HCT116 (cell line): ENCODE results near the gene P2RX6. TPM values are rescaled to one million over a fixed set of nuclear protein-coding genes. Genes with fewer than 3 reads are reported as not detected.

Source experiments
- ATAC-seq: fragments of 200-7000 bp; cut with Tn5 transposase; 2 replicates; pipeline ENCODE4 v1.9.1; 2020; ENCODE audit warnings: mild to moderate bottlenecking, moderate library complexity
- BruUV-seq: library from RNA; stranded (reverse); fragments of 400-500 nt; replicated peaks from 2 replicates; lab custom pipeline; 2021; lab: Mats Ljungman, UMichigan
- CTCF ChIA-PET: fragments of 300-600 bp; sonication (Branson Sonifier 250); formaldehyde crosslinking; loops from one replicate; lab custom pipeline; 2021; ENCODE audit warnings: antibody characterized with exemption; lab: Charles Lee
- POLR2A ChIA-PET: fragments of 300-600, 350-600 bp; sonication (Branson Sonifier 250); formaldehyde crosslinking; loops from one replicate; lab custom pipeline; 2021; ENCODE audit warnings: antibody characterized with exemption; lab: Charles Lee
- RAD21 ChIA-PET, 2 experiments: fragments of 300-600 bp; sonication (Branson Sonifier 250); formaldehyde crosslinking; loops; one replicate each; lab custom pipeline; 2023; ENCODE audit warnings: low total read pairs in 2 of 2; ENCODE audit not compliant: uncharacterized antibody in 2 of 2, unreplicated experiment in 2 of 2, low non-redundant PET in 1 of 2; lab: Charles Lee
- DNase-seq: peaks from one replicate; pipeline ENCODE4 v3.0.0-alpha.2; 2010; ENCODE audit warnings: low read depth, low spot score
- H2AFZ ChIP-seq: fragments of 200-600 bp; shearing (Covaris generic), sonication (generic); 2 replicates; pipeline ENCODE4 v1.6.1; 2017; ENCODE audit warnings: low read depth, mixed run types, mixed read lengths, antibody characterized with exemption, low read length; ENCODE audit not compliant: poor library complexity, severe bottlenecking
- H3K27ac ChIP-seq: 2 replicates; pipeline ENCODE4 v1.5.1; 2012; ENCODE audit warnings: low read depth, low read length
- H3K27me3 ChIP-seq: fragments of 200-600 bp; sonication (generic); 2 replicates; pipeline ENCODE4 v1.6.1; 2016; ENCODE audit warnings: mixed run types, low read length, mixed read lengths; ENCODE audit not compliant: insufficient read depth
- H3K36me3 ChIP-seq, 2 experiments: fragments of 200-500 bp in 1 of 2; fragments of 200-600 bp in 1 of 2; sonication (Bioruptor generic) in 1 of 2; sonication (generic) in 1 of 2; 2 replicates each; pipeline versions ENCODE4 v1.5.1 to v1.6.1; 2014 to 2016; ENCODE audit warnings: low read length in 2 of 2, inconsistent platforms in 1 of 2, mixed read lengths in 1 of 2, mixed run types in 1 of 2; ENCODE audit not compliant: insufficient read depth in 2 of 2, control insufficient read depth in 1 of 2
- H3K4me1 ChIP-seq, 2 experiments: fragments of 200-600 bp in 1 of 2; sonication (generic) in 1 of 2; 2 replicates each; pipeline versions ENCODE4 v1.5.1 to v1.6.1; 2012 to 2017; ENCODE audit warnings: low read length in 2 of 2, inconsistent platforms in 1 of 2, mild to moderate bottlenecking in 1 of 2, mixed read lengths in 1 of 2, mixed run types in 1 of 2, moderate library complexity in 1 of 2; ENCODE audit not compliant: insufficient read depth in 2 of 2, control insufficient read depth in 1 of 2
- H3K4me2 ChIP-seq: fragments of 200-600 bp; sonication (generic); 2 replicates; pipeline ENCODE4 v1.6.1; 2017; ENCODE audit warnings: mixed run types, low read length, mixed read lengths
- H3K4me3 ChIP-seq, 2 experiments: fragments of 200-600 bp in 1 of 2; sonication (generic) in 1 of 2; replicated peaks in 1 of 2; 2 replicates each; pipeline ENCODE4 v1.5.1; 2011 to 2016; ENCODE audit warnings: low read length in 2 of 2, control low read depth in 1 of 2, low read depth in 1 of 2, mild to moderate bottlenecking in 1 of 2, mixed read lengths in 1 of 2, mixed run types in 1 of 2
- H3K79me2 ChIP-seq: fragments of 200-600 bp; sonication (generic); 2 replicates; pipeline ENCODE4 v1.6.1; 2017; ENCODE audit warnings: mild to moderate bottlenecking, mixed run types, low read length, moderate library complexity, mixed read lengths; ENCODE audit not compliant: insufficient read depth
- H3K9ac ChIP-seq: fragments of 200-600 bp; sonication (generic); 2 replicates; pipeline ENCODE4 v1.6.1; 2016; ENCODE audit warnings: low read length, mixed read lengths
- H3K9me2 ChIP-seq: fragments of 200-600 bp; sonication (generic), shearing (Covaris generic); 2 replicates; pipeline ENCODE4 v1.6.1; 2017; ENCODE audit warnings: mixed run types, mild to moderate bottlenecking, moderate library complexity; ENCODE audit not compliant: insufficient read depth
- H3K9me3 ChIP-seq, 2 experiments: fragments of 200-500 bp in 1 of 2; fragments of 200-600 bp in 1 of 2; sonication (Bioruptor generic) in 1 of 2; sonication (generic) in 1 of 2; 2 replicates each; pipeline ENCODE4 v1.6.1; 2014 to 2017; ENCODE audit warnings: low read length in 2 of 2, mixed read lengths in 2 of 2, inconsistent platforms in 1 of 2, low read depth in 1 of 2, mild to moderate bottlenecking in 1 of 2, mixed run types in 1 of 2, moderate library complexity in 1 of 2; ENCODE audit not compliant: control insufficient read depth in 1 of 2, insufficient read depth in 1 of 2
- H4K20me1 ChIP-seq: fragments of 200-600 bp; sonication (generic), shearing (Covaris generic); 2 replicates; pipeline ENCODE4 v1.6.1; 2017; ENCODE audit warnings: mixed run types, mild to moderate bottlenecking, moderate library complexity; ENCODE audit not compliant: insufficient read depth
- CBX3 ChIP-seq: IDR thresholded peaks from 2 replicates; pipeline ENCODE4 v1.6.1; 2012; ENCODE audit warnings: low read depth
- ELF1 ChIP-seq: IDR thresholded peaks from 2 replicates; pipeline ENCODE4 v1.6.1; 2012; ENCODE audit warnings: low read depth, borderline replicate concordance
- EZH2 ChIP-seq: fragments of 200-600 bp; sonication (generic); IDR thresholded peaks from 2 replicates; pipeline ENCODE4 v1.6.1; 2017; ENCODE audit warnings: antibody characterized with exemption, mixed run types
- JUND ChIP-seq: IDR thresholded peaks from 2 replicates; pipeline ENCODE4 v1.6.1; 2012
- MAX ChIP-seq: IDR thresholded peaks from 2 replicates; pipeline ENCODE4 v1.6.1; 2012
- POLR2A ChIP-seq: IDR thresholded peaks from 2 replicates; pipeline ENCODE4 v1.7.0; 2011; ENCODE audit warnings: borderline replicate concordance; ENCODE audit not compliant: insufficient read depth, insufficient read length; ENCODE audit errors: extremely low read depth
- SP1 ChIP-seq: IDR thresholded peaks from 2 replicates; pipeline ENCODE4 v1.6.1; 2012; ENCODE audit warnings: low read depth
- TCF7L2 ChIP-seq: IDR thresholded peaks from 2 replicates; pipeline ENCODE4 v1.7.0; 2011; ENCODE audit warnings: borderline replicate concordance, inconsistent platforms; ENCODE audit not compliant: insufficient read depth, insufficient read length; ENCODE audit errors: extremely low read depth
- YY1 ChIP-seq: IDR thresholded peaks from 2 replicates; pipeline ENCODE4 v1.6.1; 2011; ENCODE audit warnings: low read length, low read depth, moderate library complexity, mild to moderate bottlenecking; ENCODE audit not compliant: insufficient replicate concordance; ENCODE audit errors: extremely low read depth
- intact Hi-C: fragments of 100-400 bp; cut with micrococcal nuclease; formaldehyde crosslinking; loops from 2 replicates; pipeline ENCODE4 v1.10.0; 2022
- total RNA-seq: library from RNA; stranded (reverse); gene quantifications from one replicate; pipeline ENCODE4 v1.2.1, GENCODE V29; 2021; ENCODE audit not compliant: unreplicated experiment
- TF ChIP-seq, protein P1 (sequence below): IDR thresholded peaks from 2 replicates; pipeline ENCODE4 v1.6.1; 2012
- TF ChIP-seq, protein P2 (sequence below): IDR thresholded peaks from 2 replicates; pipeline ENCODE4 v1.6.1; 2011; ENCODE audit warnings: mild to moderate bottlenecking, low read length, moderate library complexity; ENCODE audit not compliant: insufficient replicate concordance; ENCODE audit errors: extremely low read depth

The P2RX6 gene
- total RNA-seq, 1 experiment from 2014 or later: 0.20 TPM

GRCh38 chr22:20980523-20980922 is 34.4 kb upstream of the P2RX6 start:
- peaks cover 0 to 4% of the 10 kb centered on the region in 2 experiments; a peak in 1 of 4 replicates for H3K36me3 ChIP-seq
- H3K4me2 ChIP-seq: peak overlapping the region; percentile 99
- intact Hi-C loops: loop anchor here (5.0 kb wide), 1 partner anchor 178 kb away; no protein-coding TSS in a partner anchor
- ATAC-seq (no peak), DNase-seq (no peak)
- H3K27ac ChIP-seq: peak overlapping the region; percentile 80; the same call in 1 of the 2 replicates
- H2AFZ ChIP-seq: no peak overlapping the region
- H3K27me3 ChIP-seq: no peaks in the 10 kb centered on the region
- RAD21 ChIA-PET: no interaction called here
- H3K4me3 ChIP-seq: no peak overlapping the region
- TF ChIP-seq POLR2A (no peak), JUND (no peak), YY1 (no peak), SP1 (no peak), ELF1 (no peak), MAX (no peak), EZH2 (no peak), TCF7L2 (no peak), CBX3 (no peak)
- TF ChIP-seq, protein P1, sequence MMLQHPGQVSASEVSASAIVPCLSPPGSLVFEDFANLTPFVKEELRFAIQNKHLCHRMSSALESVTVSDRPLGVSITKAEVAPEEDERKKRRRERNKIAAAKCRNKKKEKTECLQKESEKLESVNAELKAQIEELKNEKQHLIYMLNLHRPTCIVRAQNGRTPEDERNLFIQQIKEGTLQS: no peak
- TF ChIP-seq, protein P2, sequence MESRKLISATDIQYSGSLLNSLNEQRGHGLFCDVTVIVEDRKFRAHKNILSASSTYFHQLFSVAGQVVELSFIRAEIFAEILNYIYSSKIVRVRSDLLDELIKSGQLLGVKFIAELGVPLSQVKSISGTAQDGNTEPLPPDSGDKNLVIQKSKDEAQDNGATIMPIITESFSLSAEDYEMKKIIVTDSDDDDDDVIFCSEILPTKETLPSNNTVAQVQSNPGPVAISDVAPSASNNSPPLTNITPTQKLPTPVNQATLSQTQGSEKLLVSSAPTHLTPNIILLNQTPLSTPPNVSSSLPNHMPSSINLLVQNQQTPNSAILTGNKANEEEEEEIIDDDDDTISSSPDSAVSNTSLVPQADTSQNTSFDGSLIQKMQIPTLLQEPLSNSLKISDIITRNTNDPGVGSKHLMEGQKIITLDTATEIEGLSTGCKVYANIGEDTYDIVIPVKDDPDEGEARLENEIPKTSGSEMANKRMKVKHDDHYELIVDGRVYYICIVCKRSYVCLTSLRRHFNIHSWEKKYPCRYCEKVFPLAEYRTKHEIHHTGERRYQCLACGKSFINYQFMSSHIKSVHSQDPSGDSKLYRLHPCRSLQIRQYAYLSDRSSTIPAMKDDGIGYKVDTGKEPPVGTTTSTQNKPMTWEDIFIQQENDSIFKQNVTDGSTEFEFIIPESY: no peak
- no peaks in the 10 kb centered on the region for H3K9me2 ChIP-seq
- POLR2A ChIA-PET: no interaction called here
- peaks cover 6 to 18% of the 10 kb centered on the region in 2 experiments; a peak in 2 of 4 replicates for H3K4me1 ChIP-seq
- peaks cover 4 to 10% of the 10 kb centered on the region in 2 experiments; a peak in 1 of 4 replicates for H3K9me3 ChIP-seq
- peaks cover 24% of the 10 kb centered on the region for H3K79me2 ChIP-seq
- BruUV-seq: no TSS peak
- CTCF ChIA-PET: no interaction called here
- no peaks in the 10 kb centered on the region for H4K20me1 ChIP-seq
- peak overlapping the region; percentile 93; the same call in 1 of the 2 replicates for H3K9ac ChIP-seq
